HS-5 (cell line): ENCODE measurements around the gene HOXB5.

Experiments
- DNase-seq: peaks from one replicate; pipeline ENCODE4 v3.0.0-alpha.2; 2012; ENCODE audit warnings: low read depth

The HOXB5 gene

GRCh38 chr17:48559122-48559839 is 34.3 kb downstream of the HOXB5 start:
- no peak for DNase-seq

GRCh38 chr17:48558831-48559121 is 34.8 kb downstream of the HOXB5 start:
- no peak for DNase-seq

DNA sequence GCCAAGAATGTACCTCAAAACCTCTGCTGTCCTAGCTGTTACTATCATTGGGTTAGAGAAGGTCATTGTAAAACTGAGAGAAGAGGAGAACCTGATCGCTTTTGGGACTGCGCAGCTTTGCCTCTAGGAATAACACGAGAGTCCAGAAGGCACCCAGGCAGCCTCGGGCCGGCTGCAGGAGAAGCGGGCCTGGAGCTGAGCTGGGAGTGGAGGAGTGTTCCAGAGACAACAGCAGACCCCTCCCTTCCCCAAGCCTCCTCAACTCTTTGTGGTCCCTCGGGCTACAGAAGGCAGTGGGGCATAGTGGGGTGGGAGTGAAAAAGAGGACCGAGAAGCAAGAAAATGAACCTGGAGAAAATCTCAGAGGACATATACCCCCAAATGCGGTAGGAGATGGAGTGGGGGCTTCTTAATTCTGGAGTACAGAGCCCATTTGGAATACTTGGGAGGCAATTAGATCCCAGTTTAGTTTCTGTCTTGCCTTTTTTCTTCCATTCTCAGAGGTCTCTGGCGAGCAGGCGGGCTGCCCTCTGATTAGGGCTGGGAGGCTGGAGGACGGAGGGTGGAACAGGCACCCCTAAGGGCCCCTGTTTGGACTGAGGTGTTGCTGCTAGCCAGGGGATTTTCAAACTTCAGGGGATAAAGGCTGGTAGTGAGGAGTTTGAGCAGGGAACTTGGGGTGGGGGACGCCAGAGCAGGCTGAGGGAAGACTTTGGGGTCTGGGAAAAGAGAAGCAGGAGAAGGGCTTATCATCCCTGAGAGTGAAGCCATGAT is 35.3 kb downstream of the HOXB5 start:
- DNase-seq = no peak

DNA sequence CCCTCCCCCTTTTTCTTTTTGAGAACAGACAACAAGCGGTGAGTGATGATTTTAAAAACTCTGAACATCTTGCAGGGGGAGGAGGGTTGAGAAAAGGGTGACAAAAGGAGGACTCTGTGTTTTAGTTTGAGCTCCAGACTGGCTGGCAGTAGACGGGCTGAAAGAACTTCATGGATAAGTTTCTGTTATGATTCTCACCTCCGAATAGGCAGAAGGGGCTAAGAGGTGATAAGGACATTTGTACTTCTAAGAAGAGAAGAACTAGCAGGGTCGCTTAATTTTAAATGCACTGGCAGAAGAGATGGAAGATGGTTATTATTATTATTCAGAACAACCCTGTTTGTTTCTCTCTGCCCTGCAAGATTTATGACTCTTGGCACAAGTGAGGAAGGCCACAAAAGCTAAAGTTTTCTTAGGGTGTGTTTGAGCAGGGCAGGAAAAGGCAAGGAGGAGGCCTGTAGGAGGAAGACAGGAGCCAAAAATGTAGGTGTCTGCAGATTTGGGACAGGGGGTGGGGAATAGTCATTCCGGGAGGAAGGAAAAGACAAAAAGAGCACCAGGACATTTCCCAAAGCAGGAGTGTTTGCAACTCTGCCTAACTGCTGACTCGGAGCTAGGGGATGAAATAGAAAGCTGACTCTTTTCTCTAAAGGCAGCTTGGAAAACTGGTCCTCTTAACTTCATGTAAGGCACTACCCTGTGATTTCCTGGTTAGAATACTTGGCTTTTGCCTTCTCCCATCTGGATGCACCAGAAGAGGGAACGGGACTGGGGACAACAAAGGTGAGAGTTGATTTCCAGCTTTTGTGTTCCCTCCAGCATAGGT is 36.8 kb downstream of the HOXB5 start:
- DNase-seq = no peak

- no peak for DNase-seq
Measured at GRCh38 chr17:48556229-48556575, 37.4 kb downstream of the HOXB5 start.

DNA sequence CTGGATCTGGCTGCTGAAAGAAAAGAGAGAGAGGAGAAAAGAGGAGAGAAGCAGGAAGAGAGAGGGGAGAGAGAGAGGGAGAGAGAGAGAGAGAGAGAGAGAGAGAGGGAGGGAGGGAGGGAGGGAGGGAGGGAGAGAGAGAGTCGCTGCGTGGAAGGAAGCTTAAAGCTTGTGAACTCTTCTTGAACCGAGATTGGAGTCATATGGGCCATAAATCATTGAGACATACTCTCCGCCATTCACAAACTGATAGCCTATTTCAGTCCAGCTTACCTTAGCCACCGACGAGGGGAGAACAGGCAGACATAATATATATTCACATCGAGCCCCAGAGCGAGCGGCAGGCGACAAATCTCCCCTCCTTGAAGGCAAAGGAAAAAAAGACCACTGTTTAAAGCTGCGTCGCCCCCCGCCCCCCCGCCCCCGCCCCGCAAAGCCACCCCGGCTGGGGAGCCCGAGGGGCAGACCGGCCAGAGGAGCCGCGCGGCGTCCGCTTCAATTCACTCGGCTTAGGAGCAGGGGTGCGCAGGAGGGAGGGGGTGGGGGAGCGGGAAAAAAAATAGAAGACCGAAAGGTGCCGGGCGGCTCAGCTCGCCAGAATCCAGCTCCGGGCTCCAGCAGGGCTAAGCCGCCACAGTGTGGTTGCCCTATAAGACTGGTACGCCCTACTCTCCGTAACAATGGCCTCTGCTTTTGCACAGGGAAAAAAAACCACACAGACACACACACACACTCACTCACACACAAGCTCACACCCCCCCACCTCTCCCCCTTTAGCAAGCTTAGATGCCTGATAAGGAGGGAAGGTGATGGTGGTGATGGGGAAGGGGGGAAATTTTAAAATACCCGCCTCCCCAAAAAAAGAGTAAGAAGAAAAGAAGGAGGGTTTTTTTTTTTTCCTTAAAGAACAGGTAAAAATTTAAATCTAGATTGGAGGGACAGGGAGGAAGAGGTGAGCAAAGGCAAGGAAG is 38.0 kb downstream of the HOXB5 start:
- no peak for DNase-seq

- DNase-seq = no peak
Measured at GRCh38 chr17:48554412-48555257, 38.9 kb downstream of the HOXB5 start.

GRCh38 chr17:48553826-48554225 is 39.8 kb downstream of the HOXB5 start:
- no peak for DNase-seq

- no peak for DNase-seq
Measured at GRCh38 chr17:48553190-48553547, 40.4 kb downstream of the HOXB5 start.

GRCh38 chr17:48552466-48553189 is 41.0 kb downstream of the HOXB5 start:
- no peak for DNase-seq

DNA sequence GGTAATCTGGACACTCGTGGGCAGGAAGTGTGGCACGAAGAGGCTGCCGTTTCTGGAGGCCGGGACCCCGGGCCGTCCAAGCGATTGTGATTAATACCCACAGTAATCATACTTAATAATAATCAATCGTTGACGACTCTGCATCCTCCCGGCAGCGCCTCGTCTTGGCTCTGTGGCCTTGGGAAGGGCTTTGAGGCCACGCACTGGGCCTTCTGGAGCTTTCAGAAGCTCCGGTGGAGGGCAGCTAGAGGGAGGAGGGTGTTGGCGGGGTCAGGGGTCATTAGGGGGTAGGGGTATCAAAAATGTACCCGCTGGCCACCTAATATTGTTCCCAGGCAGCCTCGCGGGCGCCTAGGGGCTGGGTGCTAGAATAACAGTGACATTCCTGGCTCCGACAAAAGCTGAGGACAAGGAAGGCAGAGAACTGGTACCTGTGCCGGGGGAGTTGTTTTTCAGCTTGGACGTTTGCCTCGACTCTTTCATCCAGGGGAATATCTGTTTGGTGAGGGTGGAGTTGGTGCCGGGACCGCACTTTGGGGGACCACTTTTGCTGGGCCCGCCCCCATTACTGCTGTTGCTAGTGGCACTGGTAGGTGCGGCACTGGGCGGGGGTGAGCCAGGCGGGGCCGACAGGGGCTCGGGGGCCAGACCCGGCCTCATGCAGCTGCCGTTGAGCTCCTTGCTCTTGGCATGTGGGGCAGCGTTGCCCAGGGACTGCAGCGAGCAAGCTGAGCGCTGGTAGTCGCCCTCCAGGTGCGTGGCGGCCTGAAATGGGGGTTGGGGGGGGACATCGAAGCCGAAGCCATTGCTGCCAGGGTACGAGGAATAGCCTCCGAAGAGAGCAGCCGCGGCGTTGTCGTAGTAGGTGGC is 41.7 kb downstream of the HOXB5 start:
- no peak for DNase-seq

DNA sequence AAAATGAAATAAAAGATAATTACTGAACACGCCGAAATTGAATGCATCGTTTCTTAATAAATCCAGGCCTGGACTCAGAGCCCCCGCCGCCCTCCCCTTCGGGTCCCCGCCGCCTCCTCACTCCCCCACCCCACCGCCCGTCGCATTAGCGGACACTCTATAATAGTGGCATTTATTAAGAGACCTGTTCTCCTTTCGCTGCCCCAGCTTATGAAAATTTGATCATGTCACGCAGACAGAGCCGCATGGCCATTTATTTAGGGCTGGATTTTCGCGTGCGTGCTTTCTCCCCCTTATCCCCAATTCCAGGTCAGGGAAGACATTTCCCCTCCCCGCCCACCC is 42.4 kb downstream of the HOXB5 start:
- DNase-seq = no peak

GRCh38 chr17:48550502-48551213 is 42.9 kb downstream of the HOXB5 start:
- DNase-seq = no peak

DNA sequence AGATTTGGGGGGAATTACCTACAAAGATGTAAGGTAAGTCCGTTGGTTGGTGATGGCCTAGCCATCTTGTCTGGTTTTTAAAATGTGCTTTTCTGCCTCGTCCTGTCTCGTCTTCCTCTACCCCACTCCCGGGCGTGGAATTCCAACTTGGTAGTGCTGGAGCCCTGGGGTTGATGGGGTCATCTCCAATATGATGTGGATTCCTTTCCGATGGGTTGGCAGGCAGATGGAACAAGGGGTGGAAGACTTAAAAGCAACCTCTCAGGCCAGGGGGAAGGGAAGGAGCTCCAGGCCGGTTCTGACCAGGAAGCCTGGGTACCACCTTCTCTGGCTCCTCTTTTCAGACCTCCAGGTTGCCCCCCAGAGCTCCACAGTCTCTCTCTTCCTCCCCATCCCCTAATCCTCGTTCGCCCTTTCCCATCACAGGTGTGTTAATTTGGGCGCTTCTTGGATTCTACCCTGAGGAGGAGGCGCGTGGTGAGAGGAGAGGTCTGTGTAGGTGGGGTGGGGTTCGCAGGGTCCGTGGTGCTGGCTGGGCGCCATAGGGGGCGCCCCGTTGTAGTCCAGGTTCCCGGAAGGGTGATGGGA is 43.6 kb downstream of the HOXB5 start:
- no peak for DNase-seq

GRCh38 chr17:48549281-48549630 is 44.3 kb downstream of the HOXB5 start:
- DNase-seq = no peak

DNA sequence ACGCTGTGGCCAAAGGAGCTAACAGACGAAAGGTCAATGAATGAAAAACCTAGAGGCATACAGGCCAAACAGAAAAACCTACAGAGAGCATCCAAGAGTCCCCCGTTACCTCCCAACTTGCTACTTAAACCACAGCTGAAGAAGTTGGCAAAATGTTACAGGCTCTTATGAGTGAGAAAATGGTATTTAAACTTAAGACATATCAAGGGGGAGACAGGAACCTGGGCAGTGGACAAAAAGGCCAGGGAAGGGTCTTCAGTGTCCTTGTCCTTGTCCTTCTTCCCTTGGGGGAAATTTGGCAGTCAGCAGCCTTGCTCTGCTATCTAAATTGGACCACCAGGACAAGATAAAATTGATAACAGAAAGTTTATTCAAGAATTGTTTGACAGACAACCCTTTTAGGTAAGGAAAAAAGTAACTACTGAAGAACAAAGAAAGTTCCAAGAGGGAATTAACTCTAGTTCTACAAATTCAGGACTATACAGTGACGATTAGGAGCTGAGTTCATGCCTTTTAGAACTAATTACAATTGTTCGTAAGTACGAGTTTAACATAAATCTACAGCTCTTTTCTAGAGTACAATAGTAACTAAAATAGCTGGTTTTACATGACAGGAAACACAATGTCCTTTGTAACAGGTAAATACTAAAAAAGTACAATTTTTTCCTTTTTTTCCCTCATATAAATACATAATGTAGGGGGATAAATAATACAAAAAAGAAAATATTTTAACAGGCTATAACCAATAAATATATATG is 44.9 kb downstream of the HOXB5 start:
- DNase-seq = no peak

DNA sequence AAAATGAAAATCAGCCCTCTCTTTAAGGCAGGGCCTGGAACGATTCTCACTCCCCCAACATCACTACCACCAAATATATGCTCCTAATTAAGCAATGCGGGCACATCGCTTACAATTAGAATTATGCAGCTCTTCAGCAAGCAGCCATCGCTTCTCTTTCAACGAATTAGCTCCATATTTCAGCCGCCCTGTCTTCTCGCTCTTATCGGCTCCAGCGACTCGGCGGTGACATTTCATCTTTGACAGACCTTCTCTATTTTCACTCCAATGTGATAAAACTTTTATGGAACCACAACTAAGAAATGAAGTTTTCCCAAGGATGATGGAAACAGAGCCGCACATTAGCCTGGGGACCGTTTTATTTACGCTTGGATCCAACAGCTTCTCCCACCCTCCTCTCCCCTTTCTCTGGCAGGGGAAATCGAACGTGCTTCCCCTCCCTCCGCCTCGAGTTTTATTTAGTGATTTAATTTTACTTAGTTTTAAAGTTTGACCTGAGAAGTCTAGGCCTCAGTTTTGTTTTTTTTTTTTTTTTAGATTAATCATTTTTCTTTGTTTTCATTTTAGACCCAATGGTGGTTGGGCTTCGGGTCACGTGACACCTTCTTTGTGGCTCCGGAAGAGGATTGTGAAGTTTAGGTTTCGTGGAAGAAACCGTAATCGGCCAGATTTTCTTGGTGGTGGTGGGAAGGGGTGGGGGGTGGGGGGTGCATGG is 45.6 kb downstream of the HOXB5 start:
- DNase-seq = no peak
